Endodermal cell (in vitro differentiated cells): ENCODE data around the gene PBLD. TPM values are rescaled to one million over a fixed set of nuclear protein-coding genes. Genes with fewer than 3 reads are reported as not detected.

Experiments used
- DNase-seq: peaks from one replicate; pipeline ENCODE4 v3.0.0-alpha.2; 2017
- H3K27ac ChIP-seq: 2 replicates; pipeline ENCODE4 v1.5.1; 2013; ENCODE audit warnings: mild to moderate bottlenecking, low read depth, low read length, moderate library complexity
- H3K27me3 ChIP-seq: 2 replicates; pipeline ENCODE4 v1.6.1; 2013; ENCODE audit warnings: mild to moderate bottlenecking, low read length, moderate library complexity; ENCODE audit not compliant: insufficient read depth, control insufficient read depth, poor library complexity, severe bottlenecking
- H3K36me3 ChIP-seq: 2 replicates; pipeline ENCODE4 v1.7.0; 2013; ENCODE audit warnings: mild to moderate bottlenecking, low read length, moderate library complexity; ENCODE audit not compliant: control insufficient read depth, insufficient read depth
- H3K4me1 ChIP-seq: one replicate; pipeline ENCODE4 v1.7.0; 2013; ENCODE audit warnings: low read length; ENCODE audit not compliant: control insufficient read depth, insufficient read depth
- H3K4me3 ChIP-seq: 2 replicates; pipeline ENCODE4 v1.5.1; 2013; ENCODE audit warnings: mild to moderate bottlenecking, low read length, moderate library complexity
- H3K9ac ChIP-seq: 2 replicates; pipeline ENCODE4 v1.6.1; 2013; ENCODE audit warnings: mild to moderate bottlenecking, low read length, moderate library complexity; ENCODE audit not compliant: poor library complexity, severe bottlenecking; ENCODE audit errors: extremely low read depth
- H3K9me3 ChIP-seq: 2 replicates; pipeline ENCODE4 v1.6.1; 2013; ENCODE audit warnings: mild to moderate bottlenecking, low read length, moderate library complexity; ENCODE audit not compliant: control insufficient read depth
- H3K27ac Mint-ChIP-seq: 2 replicates; pipeline ENCODE4 v1.8.0; 2020; ENCODE audit warnings: mixed read lengths
- H3K27me3 Mint-ChIP-seq: 2 replicates; pipeline ENCODE4 v1.8.0; 2021; ENCODE audit warnings: mild to moderate bottlenecking, mixed read lengths; ENCODE audit not compliant: insufficient read depth
- H3K36me3 Mint-ChIP-seq: 2 replicates; pipeline ENCODE4 v1.8.0; 2020; ENCODE audit warnings: low read depth, mixed read lengths
- H3K4me1 Mint-ChIP-seq: 2 replicates; pipeline ENCODE4 v1.8.0; 2020; ENCODE audit warnings: mixed read lengths
- H3K4me3 Mint-ChIP-seq: 2 replicates; pipeline ENCODE4 v1.8.0; 2020; ENCODE audit warnings: mild to moderate bottlenecking, moderate library complexity, mixed read lengths
- H3K9me3 Mint-ChIP-seq: 2 replicates; pipeline ENCODE4 v1.8.0; 2020; ENCODE audit warnings: mild to moderate bottlenecking, mixed read lengths
- WGBS, 2 experiments: methylation state at CpG; one replicate each; pipeline versions ENCODE4 v1.1.5 to v1.1.7; 2013; ENCODE audit warnings: missing lambda C conversion rate in 2 of 2, mixed read lengths in 1 of 2; ENCODE audit not compliant: insufficient coverage in 1 of 2, insufficient read length in 1 of 2; 5-methylcytosine and 5-hydroxymethylcytosine counted together
- total RNA-seq, 2 donors: library from RNA; stranded (reverse); fragmentation: NEBNext Ultra II Directional in 1 of 2; extraction: Animal tissue kit (Norgen Biotek cat#: 25700) in 1 of 2; gene quantifications; 2 replicates in 1 of 2; 3 replicates in 1 of 2; pipeline ENCODE4 v1.2.1, GENCODE V29; 2021
- TF ChIP-seq, protein P1 (sequence below): fragments of 200-600 bp; sonication (generic); conservative IDR thresholded peaks from 2 replicates; pipeline ENCODE4 v1.5.0; 2021; ENCODE audit warnings: antibody characterized with exemption, mild to moderate bottlenecking

PBLD gene
- total RNA-seq, 2 donors from 2014 or later: 5.0 to 5.3 TPM

DNA sequence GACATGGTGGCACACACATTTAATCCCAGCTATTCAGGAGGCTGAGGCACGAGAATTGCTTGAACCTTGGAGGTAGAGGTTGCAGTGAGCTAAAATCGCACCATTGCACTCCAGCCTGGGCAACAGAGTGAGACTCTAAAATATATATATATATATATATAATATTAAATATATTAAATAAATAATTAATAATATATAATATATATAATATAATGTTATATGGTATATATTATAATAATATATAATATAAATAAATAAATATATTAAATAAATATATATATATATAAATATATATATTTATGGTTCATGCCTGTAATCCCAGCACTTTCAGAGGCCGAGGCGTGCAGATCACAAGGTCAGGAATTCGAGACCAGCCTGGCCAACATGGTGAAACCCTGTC lies 33.9 kb upstream of the PBLD start:
- DNase-seq: no peak
- peaks cover 47% of the 10 kb centered on the region for H3K36me3 Mint-ChIP-seq
- H3K4me3 Mint-ChIP-seq: no peak overlapping the region
- Histone ChIP-seq H3K36me3 (peaks cover 54% of the 10 kb centered on the region), H3K27ac (no peak overlapping the region), H3K9ac (no peak overlapping the region), H3K4me3 (no peak overlapping the region), H3K9me3 (peaks cover 6% of the 10 kb centered on the region), H3K27me3 (no peaks in the 10 kb centered on the region), H3K4me1 (no peaks in the 10 kb centered on the region)
- H3K27ac Mint-ChIP-seq: no peak overlapping the region
- no peaks in the 10 kb centered on the region for H3K4me1 Mint-ChIP-seq
- peaks cover 11% of the 10 kb centered on the region for H3K9me3 Mint-ChIP-seq
- WGBS, 2 experiments: 95 to 100% methylated on average over 3 to 5 of the region's 5 CpGs
- TF ChIP-seq, protein P1, sequence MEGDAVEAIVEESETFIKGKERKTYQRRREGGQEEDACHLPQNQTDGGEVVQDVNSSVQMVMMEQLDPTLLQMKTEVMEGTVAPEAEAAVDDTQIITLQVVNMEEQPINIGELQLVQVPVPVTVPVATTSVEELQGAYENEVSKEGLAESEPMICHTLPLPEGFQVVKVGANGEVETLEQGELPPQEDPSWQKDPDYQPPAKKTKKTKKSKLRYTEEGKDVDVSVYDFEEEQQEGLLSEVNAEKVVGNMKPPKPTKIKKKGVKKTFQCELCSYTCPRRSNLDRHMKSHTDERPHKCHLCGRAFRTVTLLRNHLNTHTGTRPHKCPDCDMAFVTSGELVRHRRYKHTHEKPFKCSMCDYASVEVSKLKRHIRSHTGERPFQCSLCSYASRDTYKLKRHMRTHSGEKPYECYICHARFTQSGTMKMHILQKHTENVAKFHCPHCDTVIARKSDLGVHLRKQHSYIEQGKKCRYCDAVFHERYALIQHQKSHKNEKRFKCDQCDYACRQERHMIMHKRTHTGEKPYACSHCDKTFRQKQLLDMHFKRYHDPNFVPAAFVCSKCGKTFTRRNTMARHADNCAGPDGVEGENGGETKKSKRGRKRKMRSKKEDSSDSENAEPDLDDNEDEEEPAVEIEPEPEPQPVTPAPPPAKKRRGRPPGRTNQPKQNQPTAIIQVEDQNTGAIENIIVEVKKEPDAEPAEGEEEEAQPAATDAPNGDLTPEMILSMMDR: no peak
- H3K27me3 Mint-ChIP-seq: no peaks in the 10 kb centered on the region

DNA sequence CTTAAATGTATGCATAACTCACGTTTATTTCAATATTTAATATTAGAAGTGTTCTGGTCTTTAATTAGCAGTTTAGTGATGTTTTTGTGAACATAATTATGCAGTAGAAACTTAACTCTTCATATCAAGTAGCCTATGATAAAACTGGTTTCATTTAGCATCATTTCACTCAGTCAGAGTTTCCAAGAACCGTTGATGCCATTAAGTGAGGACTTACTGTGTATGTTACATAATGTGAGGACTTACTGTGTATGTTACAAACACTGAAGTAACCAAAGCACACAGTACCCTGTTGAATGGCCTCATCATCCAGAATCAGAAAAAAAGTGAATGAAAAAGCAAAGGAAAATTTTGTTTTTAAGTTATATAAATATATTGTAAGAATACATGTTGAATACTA lies 32.9 kb upstream of the PBLD start:
- H3K9me3 ChIP-seq: no peaks in the 10 kb centered on the region
- DNase-seq: no peak
- H3K36me3 ChIP-seq: peaks cover 61% of the 10 kb centered on the region
- no peaks in the 10 kb centered on the region for H3K27me3 ChIP-seq
- no peak overlapping the region for H3K27ac Mint-ChIP-seq
- H3K27ac ChIP-seq: no peak overlapping the region
- no peak overlapping the region for H3K4me3 Mint-ChIP-seq
- H3K4me1 Mint-ChIP-seq: no peaks in the 10 kb centered on the region
- no peaks in the 10 kb centered on the region for H3K27me3 Mint-ChIP-seq
- H3K4me3 ChIP-seq: no peak overlapping the region
- no peaks in the 10 kb centered on the region for H3K4me1 ChIP-seq
- 100% methylated on average over 1 of the region's 2 CpGs; no CpG with 5 or more reads in 1 of the 2 experiments for WGBS, 2 experiments
- H3K9ac ChIP-seq: no peak overlapping the region
- peaks cover 48% of the 10 kb centered on the region for H3K36me3 Mint-ChIP-seq
- TF ChIP-seq, protein P1: no peak
- H3K9me3 Mint-ChIP-seq: peaks cover 3% of the 10 kb centered on the region

DNA sequence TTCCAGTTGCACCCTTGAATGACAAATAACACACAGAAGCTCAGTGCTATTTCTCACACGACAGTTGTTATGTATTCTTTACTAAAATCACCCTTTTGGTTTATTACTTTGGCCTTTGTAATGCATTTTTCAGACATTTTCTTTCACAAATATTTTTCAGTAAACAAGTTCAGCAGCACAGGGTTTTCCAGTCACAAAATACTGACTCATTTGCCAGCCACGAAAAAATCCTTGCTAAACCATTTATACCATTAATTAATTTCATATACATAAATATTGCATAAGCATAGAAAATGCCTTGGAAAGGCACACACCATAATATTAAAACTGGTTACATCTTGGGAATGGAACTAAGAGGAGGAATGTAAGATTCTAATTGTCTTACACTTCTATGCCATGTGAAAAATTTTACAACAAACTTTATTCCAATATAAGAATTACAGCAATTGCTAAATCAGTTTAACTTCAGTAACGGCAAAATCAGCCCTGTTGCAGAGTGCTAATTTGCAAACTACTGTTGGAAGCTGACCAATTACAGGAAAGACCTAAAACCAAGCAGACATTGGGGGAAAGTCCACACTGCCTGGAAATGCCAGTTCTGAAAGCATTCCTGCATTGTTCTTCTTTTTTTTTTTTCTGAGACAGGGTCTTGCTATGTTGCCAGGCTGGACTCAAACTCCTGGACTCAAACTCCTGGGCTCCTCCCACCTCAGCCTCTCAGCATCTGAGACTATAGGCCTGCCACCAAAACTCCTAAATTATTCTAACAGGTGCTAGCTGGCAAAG lies 31.6 kb upstream of the PBLD start:
- TF ChIP-seq, protein P1: no peak
- Mint-ChIP-seq H3K27ac (no peak overlapping the region), H3K27me3 (no peaks in the 10 kb centered on the region), H3K9me3 (no peaks in the 10 kb centered on the region), H3K36me3 (peaks cover 42% of the 10 kb centered on the region), H3K4me1 (no peaks in the 10 kb centered on the region), H3K4me3 (no peak overlapping the region)
- H3K4me3 ChIP-seq: no peak overlapping the region
- no peak overlapping the region for H3K9ac ChIP-seq
- H3K9me3 ChIP-seq: no peaks in the 10 kb centered on the region
- no peak for DNase-seq
- no peaks in the 10 kb centered on the region for H3K27me3 ChIP-seq
- H3K4me1 ChIP-seq: no peaks in the 10 kb centered on the region
- no peak overlapping the region for H3K27ac ChIP-seq
- peaks cover 59% of the 10 kb centered on the region for H3K36me3 ChIP-seq
- 94 to 95% methylated on average over 2 to 3 of the region's 3 CpGs for WGBS, 2 experiments
